Pancreas (tissue), 10 donors: ENCODE data around the gene LY6G6C. TPM values are rescaled to one million over a fixed set of nuclear protein-coding genes. Genes with fewer than 3 reads are reported as not detected.

ENCODE experiments used
- ATAC-seq, 4 donors: fragments of 200-7000 bp; cut with Tn5 transposase; one replicate each; pipeline versions ENCODE4 v1.8.0 to v1.9.1; 2020; ENCODE audit warnings: mild to moderate bottlenecking in 4 of 4, moderate library complexity in 4 of 4
- DNase-seq, 6 donors: peaks; one replicate each; pipeline ENCODE4 v3.0.0-alpha.2; 2020
- FAIRE-seq: peaks from 2 replicates; lab custom pipeline; 2012; peaks lifted over from hg19 to GRCh38; lab: Jason Lieb, UNC
- H3K27ac ChIP-seq, 4 donors: fragments of 200-600 bp; sonication (generic); 1 replicate in 3 of 4; 2 replicates in 1 of 4; pipeline versions ENCODE4 v1.5.0 to v1.8.0; 2020
- H3K27me3 ChIP-seq, 4 donors: fragments of 200-600 bp; one replicate each; pipeline ENCODE4 v1.8.0; 2021
- H3K36me3 ChIP-seq, 3 donors: fragments of 200-600 bp; sonication (generic) in 1 of 3; one replicate each; pipeline versions ENCODE4 v1.5.0 to v1.8.0; 2020 to 2021
- H3K4me1 ChIP-seq, 3 donors: fragments of 200-600 bp; one replicate each; pipeline ENCODE4 v1.8.0; 2021
- H3K4me3 ChIP-seq, 4 donors: fragments of 200-600 bp; sonication (generic) in 2 of 4; one replicate each; pipeline versions ENCODE4 v1.5.0 to v1.8.0; 2020 to 2021
- H3K9me3 ChIP-seq, 4 donors: fragments of 200-600 bp; one replicate each; pipeline ENCODE4 v1.8.0; 2021
- CTCF ChIP-seq, 4 donors: fragments of 200-600 bp; sonication (generic) in 3 of 4; IDR thresholded peaks; one replicate each; pipeline versions ENCODE4 v1.5.0 to v1.8.0; 2021; ENCODE audit warnings: antibody characterized with exemption in 4 of 4
- WGBS, 2 donors: extraction: QIAGEN DNeasy Blood & Tissue Kit; methylation state at CpG; one replicate each; pipeline ENCODE4 v1.1.7; 2013; 5-methylcytosine and 5-hydroxymethylcytosine counted together
- intact Hi-C, 3 donors: fragments of 100-400 bp; cut with DNase I; formaldehyde crosslinking; loops; one replicate each; pipeline versions ENCODE4 v1.11.1 to v1.14.2; 2022
- polyA plus RNA-seq, 2 donors: library from polyadenylated mRNA; stranded (reverse); fragments of 200-250 nt; gene quantifications; one replicate each; pipeline ENCODE4 v1.2.3, GENCODE V29; 2013
- total RNA-seq, 6 donors: library from RNA; stranded (reverse); fragmentation: NEBNext Ultra II Directional in 4 of 6; extraction: Animal tissue kit (Norgen Biotek cat#: 25700) in 4 of 6; gene quantifications; one replicate each; pipeline versions ENCODE4 v1.2.1 to v1.2.4, GENCODE V29; 2021 to 2023
- donor health status: healthy with polysubstance abuse.
- donor health status: DM: no; HTN: no; CAD: no; lungs with moderate emphysema.
- donor health status: DM: no; HTN: no; CAD: no.
- donor health status: control.
- donor health status: control.
- donor health status: Bipolar disorder and iron deficiency.
- donor health status: DM: yes; HTN: yes; CAD: no.
- donor health status: DM: no; HTN: no; CAD: no.
- donor health status: DM: no; HTN: no; CAD: no.
- donor health status: DM: yes; HTN: yes; CAD: no.

LY6G6C gene
- total and polyA plus RNA-seq, 8 donors = not detected

GRCh38 chr6:31700740-31701401 lies 20.7 kb downstream of the LY6G6C start:
- FAIRE-seq (no peak), DNase-seq (no peak), ATAC-seq (no peak)
- no peaks in the 10 kb centered on the region for H3K27me3 ChIP-seq
- intact Hi-C loops = no loop called here
- H3K4me1 ChIP-seq = peaks cover 0 to 12% (median 10%) of the 10 kb centered on the region in 3 donors
- WGBS, 2 donors = 55% methylated on average over 5 of the region's 5 CpGs
- no peak for TF ChIP-seq CTCF (IDR thresholded peaks at IDR 0.05)
- H3K27ac ChIP-seq = no peak overlapping the region
- H3K4me3 ChIP-seq = no peak overlapping the region
- peaks cover 0 to 6% (median 4%) of the 10 kb centered on the region in 3 donors for H3K36me3 ChIP-seq
- H3K9me3 ChIP-seq = no peaks in the 10 kb centered on the region

- Histone ChIP-seq H3K9me3 (no peaks in the 10 kb centered on the region), H3K4me3 (no peak overlapping the region), H3K27ac (no peak overlapping the region), H3K36me3 (peaks cover 3 to 12% (median 6%) of the 10 kb centered on the region in 3 donors), H3K4me1 (peaks cover 0 to 10% (median 7%) of the 10 kb centered on the region in 3 donors), H3K27me3 (no peaks in the 10 kb centered on the region)
- ATAC-seq (no peak), FAIRE-seq (no peak), DNase-seq (no peak)
- 52 to 70% methylated on average over 3 of the region's 3 CpGs for WGBS, 2 donors
- TF ChIP-seq CTCF (IDR thresholded peaks at IDR 0.05) = no peak
- intact Hi-C loops = no loop called here
Observed at GRCh38 chr6:31697555-31697954, 24.0 kb downstream of the LY6G6C start.

GRCh38 chr6:31693535-31693934 lies 28.0 kb downstream of the LY6G6C start:
- no peaks in the 10 kb centered on the region for H3K4me1 ChIP-seq
- intact Hi-C loops = no loop called here
- FAIRE-seq (no peak), DNase-seq (no peak), ATAC-seq (no peak)
- H3K9me3 ChIP-seq = no peaks in the 10 kb centered on the region
- H3K4me3 ChIP-seq = no peak overlapping the region
- no peaks in the 10 kb centered on the region for H3K27me3 ChIP-seq
- no peak for TF ChIP-seq CTCF (IDR thresholded peaks at IDR 0.05)
- 91 to 92% methylated on average over 6 of the region's 6 CpGs for WGBS, 2 donors
- H3K27ac ChIP-seq = no peak overlapping the region
- H3K36me3 ChIP-seq = peaks cover 6 to 14% (median 12%) of the 10 kb centered on the region in 3 donors

- 93 to 95% methylated on average over 9 of the region's 9 CpGs for WGBS, 2 donors
- no peak for ATAC-seq
- intact Hi-C loops = no loop called here
- Histone ChIP-seq H3K27ac (no peak overlapping the region), H3K27me3 (no peaks in the 10 kb centered on the region), H3K4me1 (no peaks in the 10 kb centered on the region), H3K36me3 (peaks cover 6 to 17% (median 16%) of the 10 kb centered on the region in 3 donors), H3K9me3 (no peaks in the 10 kb centered on the region), H3K4me3 (no peak overlapping the region)
- no peak for TF ChIP-seq CTCF (IDR thresholded peaks at IDR 0.05)
- no peak for FAIRE-seq
- no peak for DNase-seq
Observed at GRCh38 chr6:31692886-31693285, 28.7 kb downstream of the LY6G6C start.

- WGBS, 2 donors = 81 to 86% methylated on average over 4 of the region's 4 CpGs
- intact Hi-C loops = no loop called here
- H3K36me3 ChIP-seq = peaks cover 6 to 20% (median 17%) of the 10 kb centered on the region in 3 donors
- ATAC-seq (no peak), DNase-seq (no peak), FAIRE-seq (no peak)
- H3K4me1 ChIP-seq = no peaks in the 10 kb centered on the region
- no peaks in the 10 kb centered on the region for H3K9me3 ChIP-seq
- no peaks in the 10 kb centered on the region for H3K27me3 ChIP-seq
- TF ChIP-seq CTCF (IDR thresholded peaks at IDR 0.05) = no peak
- no peak overlapping the region for H3K27ac ChIP-seq
- no peak overlapping the region for H3K4me3 ChIP-seq
Observed at GRCh38 chr6:31692353-31692752, 29.2 kb downstream of the LY6G6C start.
